HG03103 (cell line): ENCODE data around the gene CELF4.

ENCODE experiments used
- ATAC-seq: cut with Tn5 transposase; IDR thresholded peaks from one replicate; pipeline ENCODE4 v1.9.1; 2021; ENCODE audit warnings: low read depth; ENCODE audit not compliant: unreplicated experiment

The CELF4 gene

GRCh38 chr18:37565101-37565976, at the start of gene CELF4:
Gene CELF4, minus strand, starts transcription at chr18:37565798.
- no peak for ATAC-seq

GRCh38 chr18:37613253-37613565, 47.6 kb upstream of the CELF4 start:
- ATAC-seq = no peak

GRCh38 chr18:37612524-37613252, 47.1 kb upstream of the CELF4 start:
- no peak for ATAC-seq

- ATAC-seq = no peak
These were observed 46.1 kb upstream of the CELF4 start for GRCh38 chr18:37611614-37612279.

GRCh38 chr18:37608876-37609275, 43.3 kb upstream of the CELF4 start:
- no peak for ATAC-seq

GRCh38 chr18:37607281-37607680, 41.7 kb upstream of the CELF4 start:
- no peak for ATAC-seq

GRCh38 chr18:37604032-37604431, 38.4 kb upstream of the CELF4 start:
- ATAC-seq = no peak

GRCh38 chr18:37598966-37599896, 33.6 kb upstream of the CELF4 start:
- no peak for ATAC-seq

- no peak for ATAC-seq
These were observed 32.8 kb upstream of the CELF4 start for GRCh38 chr18:37598396-37598795.

- no peak for ATAC-seq
These were observed 24.7 kb upstream of the CELF4 start for GRCh38 chr18:37590346-37590745.

- ATAC-seq = no peak
These were observed 22.7 kb upstream of the CELF4 start for GRCh38 chr18:37588289-37588688.

GRCh38 chr18:37586656-37587225, 21.1 kb upstream of the CELF4 start:
- no peak for ATAC-seq

- ATAC-seq = no peak
These were observed 19.5 kb upstream of the CELF4 start for GRCh38 chr18:37584952-37585695.

GRCh38 chr18:37584217-37584616, 18.6 kb upstream of the CELF4 start:
- no peak for ATAC-seq

- ATAC-seq = no peak
These were observed 16.7 kb upstream of the CELF4 start for GRCh38 chr18:37582261-37582660.

GRCh38 chr18:37578886-37579513, 13.4 kb upstream of the CELF4 start:
- ATAC-seq = peak; percentile 67

- ATAC-seq = no peak
These were observed 12.6 kb upstream of the CELF4 start for GRCh38 chr18:37578182-37578678.

- ATAC-seq = no peak
These were observed 11.5 kb upstream of the CELF4 start for GRCh38 chr18:37577051-37577611.
